NB4 (cell line): Measurements from ENCODE around the gene GH2.

Source experiments
- POLR2A ChIP-seq: IDR thresholded peaks from 2 replicates; pipeline ENCODE4 v1.6.1; 2011; ENCODE audit warnings: mild to moderate bottlenecking; ENCODE audit not compliant: insufficient read length; ENCODE audit errors: extremely low read depth
- TF ChIP-seq, protein P1 (sequence below): IDR thresholded peaks from one replicate; pipeline ENCODE4 v1.5.1; 2012; ENCODE audit warnings: low read depth, low read length

DNA sequence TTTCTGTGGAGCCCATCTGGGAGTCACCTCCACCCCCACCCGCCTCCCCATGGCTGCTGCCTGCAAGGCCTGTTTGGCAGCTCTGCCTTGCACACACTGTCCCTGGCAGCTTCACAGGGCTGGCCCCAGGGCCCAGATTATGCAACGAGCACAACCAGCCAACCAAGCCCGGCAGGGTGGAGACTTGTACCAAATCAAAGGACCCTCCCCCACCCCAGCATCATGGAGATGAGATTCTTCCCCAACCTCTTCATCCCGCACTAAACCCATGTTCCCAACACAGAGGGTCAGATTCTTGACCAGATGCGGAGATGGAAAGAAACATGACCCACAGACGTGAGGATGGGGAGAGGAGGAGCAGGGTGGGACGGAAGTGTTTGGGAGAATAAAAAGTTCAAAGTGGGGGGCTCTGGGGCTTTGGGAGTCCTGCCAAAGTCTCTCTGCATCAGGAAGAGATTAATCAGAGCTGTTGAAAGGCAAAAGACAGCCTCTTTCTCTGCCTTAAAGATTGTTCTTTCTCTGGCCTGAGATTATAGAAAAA, 43.0 kb downstream of the GH2 start:
- no peak for TF ChIP-seq POLR2A
- TF ChIP-seq, protein P1, sequence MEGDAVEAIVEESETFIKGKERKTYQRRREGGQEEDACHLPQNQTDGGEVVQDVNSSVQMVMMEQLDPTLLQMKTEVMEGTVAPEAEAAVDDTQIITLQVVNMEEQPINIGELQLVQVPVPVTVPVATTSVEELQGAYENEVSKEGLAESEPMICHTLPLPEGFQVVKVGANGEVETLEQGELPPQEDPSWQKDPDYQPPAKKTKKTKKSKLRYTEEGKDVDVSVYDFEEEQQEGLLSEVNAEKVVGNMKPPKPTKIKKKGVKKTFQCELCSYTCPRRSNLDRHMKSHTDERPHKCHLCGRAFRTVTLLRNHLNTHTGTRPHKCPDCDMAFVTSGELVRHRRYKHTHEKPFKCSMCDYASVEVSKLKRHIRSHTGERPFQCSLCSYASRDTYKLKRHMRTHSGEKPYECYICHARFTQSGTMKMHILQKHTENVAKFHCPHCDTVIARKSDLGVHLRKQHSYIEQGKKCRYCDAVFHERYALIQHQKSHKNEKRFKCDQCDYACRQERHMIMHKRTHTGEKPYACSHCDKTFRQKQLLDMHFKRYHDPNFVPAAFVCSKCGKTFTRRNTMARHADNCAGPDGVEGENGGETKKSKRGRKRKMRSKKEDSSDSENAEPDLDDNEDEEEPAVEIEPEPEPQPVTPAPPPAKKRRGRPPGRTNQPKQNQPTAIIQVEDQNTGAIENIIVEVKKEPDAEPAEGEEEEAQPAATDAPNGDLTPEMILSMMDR, result no peak
